Mesendoderm (in vitro differentiated cells): ENCODE results near the gene DIRAS2.
"Not testable (repeated sequence)": the region's sequence is repeated elsewhere in the genome, so short reads cannot be mapped to it uniquely, and the experiment has no call there.

Experiments used
- DNase-seq: peaks from one replicate; pipeline ENCODE4 v3.0.0; 2013
- H2AK5ac ChIP-seq: 2 replicates; pipeline ENCODE4 v1.6.1; 2013; ENCODE audit warnings: low read length, inconsistent platforms
- H2BK120ac ChIP-seq: 2 replicates; pipeline ENCODE4 v1.6.1; 2013; ENCODE audit warnings: low read depth, mild to moderate bottlenecking, low read length, moderate library complexity, mixed read lengths
- H2BK15ac ChIP-seq: replicated peaks from 2 replicates; pipeline ENCODE4 v1.6.1; 2013; ENCODE audit warnings: low read depth, mild to moderate bottlenecking, moderate library complexity
- H2BK5ac ChIP-seq: 2 replicates; pipeline ENCODE4 v1.6.1; 2013; ENCODE audit warnings: low read length, inconsistent platforms
- H3K18ac ChIP-seq: 2 replicates; pipeline ENCODE4 v1.6.1; 2013; ENCODE audit warnings: mild to moderate bottlenecking, low read length, mixed read lengths
- H3K23ac ChIP-seq: one replicate; pipeline ENCODE4 v1.6.1; 2013; ENCODE audit warnings: low read length
- H3K27ac ChIP-seq: 2 replicates; pipeline ENCODE4 v1.5.1; 2013; ENCODE audit warnings: low read depth, mild to moderate bottlenecking, inconsistent platforms, low read length, moderate library complexity
- H3K27me3 ChIP-seq: 2 replicates; pipeline ENCODE4 v1.6.1; 2013; ENCODE audit warnings: low read length, control low read depth, mild to moderate bottlenecking, inconsistent platforms; ENCODE audit not compliant: insufficient read depth, poor library complexity
- H3K36me3 ChIP-seq: 2 replicates; pipeline ENCODE4 v1.6.1; 2013; ENCODE audit warnings: low read length, inconsistent platforms; ENCODE audit not compliant: control insufficient read depth, insufficient read depth
- H3K4ac ChIP-seq: one replicate; pipeline ENCODE4 v1.6.1; 2013; ENCODE audit warnings: low read depth, mild to moderate bottlenecking, low read length, moderate library complexity
- H3K4me1 ChIP-seq: 2 replicates; pipeline ENCODE4 v1.6.1; 2013; ENCODE audit warnings: low read depth, low read length, inconsistent platforms; ENCODE audit not compliant: control insufficient read depth
- H3K4me2 ChIP-seq: 2 replicates; pipeline ENCODE4 v1.6.1; 2013; ENCODE audit warnings: low read length
- H3K4me3 ChIP-seq: 2 replicates; pipeline ENCODE4 v1.5.1; 2013; ENCODE audit warnings: mild to moderate bottlenecking, low read length
- H3K56ac ChIP-seq: one replicate; pipeline ENCODE4 v1.6.1; 2013; ENCODE audit warnings: low read length
- H3K79me1 ChIP-seq: 2 replicates; pipeline ENCODE4 v1.6.1; 2013; ENCODE audit warnings: low read length, inconsistent platforms
- H3K79me2 ChIP-seq: 2 replicates; pipeline ENCODE4 v1.6.1; 2013; ENCODE audit warnings: mild to moderate bottlenecking, low read length; ENCODE audit not compliant: control insufficient read depth, insufficient read depth
- H3K9ac ChIP-seq: 2 replicates; pipeline ENCODE4 v1.6.1; 2013; ENCODE audit warnings: low read length, inconsistent platforms
- H4K5ac ChIP-seq: one replicate; pipeline ENCODE4 v1.6.1; 2013; ENCODE audit warnings: low read length
- H4K8ac ChIP-seq: one replicate; pipeline ENCODE4 v1.6.1; 2013; ENCODE audit warnings: low read depth, mild to moderate bottlenecking, control low read depth, low read length, moderate library complexity
- WGBS: extraction: QIAGEN DNeasy Blood & Tissue Kit; methylation state at CpG from one replicate; pipeline ENCODE4 v1.1.7; 2013; ENCODE audit warnings: low lambda C conversion rate, missing lambda C conversion rate; ENCODE audit not compliant: insufficient coverage; ENCODE audit errors: extremely low coverage; 5-methylcytosine and 5-hydroxymethylcytosine counted together

Gene DIRAS2

DNA sequence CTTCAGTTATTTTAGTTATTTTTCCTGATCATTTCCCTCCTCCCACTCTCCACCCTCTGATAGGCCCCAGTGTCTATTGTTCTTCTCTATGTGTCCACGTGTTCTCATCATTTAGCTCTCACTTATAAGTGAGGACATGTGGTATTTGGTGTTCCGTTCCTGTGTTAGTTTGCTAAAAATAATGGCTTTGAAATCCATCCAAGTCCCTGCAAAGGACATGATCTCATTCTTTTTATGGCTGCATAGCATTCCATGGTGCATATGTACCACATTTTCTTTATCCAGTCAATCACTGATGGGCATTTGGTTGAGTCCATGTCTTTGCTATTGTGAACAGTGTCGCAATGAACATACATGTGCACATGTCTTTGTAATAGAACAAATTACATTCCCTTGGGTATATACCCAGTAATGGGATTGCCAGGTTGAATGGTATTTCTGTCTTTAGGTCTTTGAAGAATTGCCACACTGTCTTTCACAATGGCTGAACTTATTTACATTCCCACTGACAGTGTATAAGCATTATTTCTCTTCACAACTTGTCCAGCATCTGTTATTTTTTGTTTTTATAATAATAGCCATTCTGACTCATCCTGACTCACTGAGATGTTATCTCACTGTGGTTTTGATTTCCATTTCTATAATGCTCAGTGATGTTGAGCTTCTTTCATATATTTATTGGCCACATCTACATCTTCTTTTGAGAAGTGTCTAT lies 17.2 kb upstream of the DIRAS2 start:
- H3K4me3 ChIP-seq: no peak overlapping the region
- no peak overlapping the region for H2AK5ac ChIP-seq
- no peak overlapping the region for H2BK15ac ChIP-seq
- no peak overlapping the region for H3K23ac ChIP-seq
- no peaks in the 10 kb centered on the region for H3K27me3 ChIP-seq
- DNase-seq: no peak
- no peaks in the 10 kb centered on the region for H3K79me1 ChIP-seq
- no peak overlapping the region for H3K56ac ChIP-seq
- no peaks in the 10 kb centered on the region for H3K79me2 ChIP-seq
- H4K8ac ChIP-seq: no peak overlapping the region
- H3K4me1 ChIP-seq: no peaks in the 10 kb centered on the region
- no peak overlapping the region for H4K5ac ChIP-seq
- no peak overlapping the region for H3K27ac ChIP-seq
- H3K9ac ChIP-seq: no peak overlapping the region
- H3K18ac ChIP-seq: no peak overlapping the region
- H2BK5ac ChIP-seq: no peak overlapping the region
- H3K4ac ChIP-seq: no peak overlapping the region
- H3K36me3 ChIP-seq: no peaks in the 10 kb centered on the region
- H2BK120ac ChIP-seq: no peak overlapping the region
- no peak overlapping the region for H3K4me2 ChIP-seq
- no CpG with 5 or more reads among the region's 3 CpGs for WGBS

DNA sequence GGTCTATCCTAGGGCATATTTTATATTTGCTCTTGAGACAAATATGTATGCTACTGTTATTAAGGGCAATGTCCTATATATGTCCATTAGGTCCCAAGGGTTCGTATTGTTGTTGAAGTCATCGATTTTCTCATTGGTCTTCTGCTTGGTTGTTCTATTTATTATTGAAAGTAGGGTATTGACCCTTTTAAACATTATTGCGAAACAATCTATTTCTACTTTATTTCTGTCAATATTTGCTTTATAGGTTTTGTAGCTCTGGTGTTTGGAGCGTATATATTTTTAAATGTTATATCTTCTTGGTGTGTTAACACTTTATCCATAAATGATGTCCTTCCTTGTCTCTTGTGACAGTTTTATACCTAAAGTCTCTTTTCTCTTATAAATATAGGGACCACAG lies 16.2 kb upstream of the DIRAS2 start:
- Histone ChIP-seq H2AK5ac (no peak overlapping the region), H3K4ac (no peak overlapping the region), H2BK15ac (no peak overlapping the region), H3K36me3 (no peaks in the 10 kb centered on the region), H3K27me3 (no peaks in the 10 kb centered on the region), H3K79me2 (no peaks in the 10 kb centered on the region), H3K18ac (no peak overlapping the region), H3K27ac (no peak overlapping the region), H4K5ac (no peak overlapping the region), H4K8ac (no peak overlapping the region), H3K4me1 (no peaks in the 10 kb centered on the region), H3K9ac (no peak overlapping the region), H3K79me1 (no peaks in the 10 kb centered on the region), H3K23ac (no peak overlapping the region), H3K56ac (no peak overlapping the region), H2BK5ac (no peak overlapping the region), H3K4me2 (no peak overlapping the region), H2BK120ac (no peak overlapping the region), H3K4me3 (no peak overlapping the region)
- no CpG with 5 or more reads among the region's 4 CpGs for WGBS
- DNase-seq: no peak

DNA sequence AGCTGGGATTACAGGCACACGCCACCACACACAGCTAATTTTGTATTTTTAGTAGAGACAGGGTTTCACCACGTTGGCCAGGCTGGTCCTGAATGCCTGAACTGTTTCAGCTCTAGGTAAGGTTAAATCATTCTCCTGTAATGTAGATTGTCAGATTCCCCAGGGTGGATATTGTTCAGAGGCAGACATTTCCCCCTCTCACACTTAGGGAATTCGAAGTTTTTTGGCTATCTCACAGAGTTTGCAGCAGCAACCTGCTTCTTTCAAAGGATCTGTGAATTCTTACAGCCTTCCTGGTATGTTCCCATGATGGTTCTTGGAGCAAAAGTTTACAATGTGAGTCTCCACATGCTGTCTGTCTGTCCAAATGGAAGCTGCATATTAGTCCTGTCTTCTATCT lies 15.6 kb upstream of the DIRAS2 start:
- no peak overlapping the region for H4K5ac ChIP-seq
- H2BK120ac ChIP-seq: no peak overlapping the region
- H3K4me3 ChIP-seq: no peak overlapping the region
- H3K9ac ChIP-seq: no peak overlapping the region
- H4K8ac ChIP-seq: no peak overlapping the region
- no peaks in the 10 kb centered on the region for H3K4me1 ChIP-seq
- no peak overlapping the region for H3K23ac ChIP-seq
- H3K27me3 ChIP-seq: no peaks in the 10 kb centered on the region
- H3K18ac ChIP-seq: no peak overlapping the region
- no peak overlapping the region for H2BK15ac ChIP-seq
- no peak overlapping the region for H3K4me2 ChIP-seq
- H3K79me2 ChIP-seq: no peaks in the 10 kb centered on the region
- no peak overlapping the region for H3K4ac ChIP-seq
- no CpG with 5 or more reads among the region's 3 CpGs for WGBS
- no peak overlapping the region for H3K56ac ChIP-seq
- H2BK5ac ChIP-seq: no peak overlapping the region
- no peak overlapping the region for H3K27ac ChIP-seq
- no peak for DNase-seq
- no peaks in the 10 kb centered on the region for H3K79me1 ChIP-seq
- no peak overlapping the region for H2AK5ac ChIP-seq
- no peaks in the 10 kb centered on the region for H3K36me3 ChIP-seq

DNA sequence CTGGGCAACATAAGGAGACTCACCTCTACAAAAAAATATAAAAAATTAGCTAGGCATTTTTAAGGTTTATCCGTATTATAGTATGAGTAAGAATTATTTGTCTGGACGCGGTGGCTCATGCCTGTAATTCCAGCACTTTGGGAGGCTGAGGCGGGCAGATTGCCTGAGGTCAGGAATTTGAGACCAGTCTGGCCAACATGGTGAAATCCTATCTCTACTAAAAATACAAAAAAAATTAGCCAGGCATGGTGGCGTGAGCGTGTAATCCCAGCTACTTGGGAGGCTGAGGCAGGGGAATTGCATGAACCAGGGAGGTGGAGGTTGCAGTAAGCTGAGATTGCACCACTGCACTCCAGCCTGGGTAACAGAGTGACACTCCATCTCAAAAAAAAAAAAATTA lies 14.3 kb upstream of the DIRAS2 start:
- not testable (repeated sequence) for H3K36me3 ChIP-seq, H3K79me1 ChIP-seq, H3K56ac ChIP-seq, H2BK15ac ChIP-seq, H4K8ac ChIP-seq, H3K23ac ChIP-seq, H3K27ac ChIP-seq, H3K4me2 ChIP-seq, H3K27me3 ChIP-seq, H2BK120ac ChIP-seq, H2AK5ac ChIP-seq, H3K79me2 ChIP-seq, H3K18ac ChIP-seq, H3K4me3 ChIP-seq, H3K4me1 ChIP-seq, DNase-seq, H4K5ac ChIP-seq, H3K4ac ChIP-seq, H2BK5ac ChIP-seq, H3K9ac ChIP-seq
- no CpG with 5 or more reads among the region's 6 CpGs for WGBS

DNA sequence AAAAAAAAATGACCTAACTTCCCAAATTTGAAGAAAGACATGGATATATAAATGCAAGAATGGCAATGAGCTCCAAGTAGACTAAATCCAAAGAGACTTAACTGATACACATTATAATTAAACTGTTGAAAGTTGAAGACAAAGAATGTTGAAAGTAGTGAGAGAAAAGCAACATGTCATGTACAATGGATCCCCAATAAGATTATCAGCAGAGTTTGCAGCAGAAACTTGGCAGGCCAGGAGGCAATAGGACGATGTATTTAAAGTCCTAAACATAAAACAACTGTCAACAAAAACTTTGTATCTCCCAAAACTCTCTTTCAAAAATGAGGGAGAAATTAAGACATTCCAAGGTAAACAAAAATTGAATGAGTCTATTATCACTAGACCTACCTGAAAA lies 8.6 kb upstream of the DIRAS2 start:
- Histone ChIP-seq H3K79me1 (no peaks in the 10 kb centered on the region), H3K4ac (no peak overlapping the region), H3K23ac (no peak overlapping the region), H3K4me1 (no peaks in the 10 kb centered on the region), H4K8ac (no peak overlapping the region), H3K56ac (no peak overlapping the region), H3K18ac (no peak overlapping the region), H3K27me3 (no peaks in the 10 kb centered on the region), H3K9ac (no peak overlapping the region), H3K36me3 (no peaks in the 10 kb centered on the region), H2BK15ac (no peak overlapping the region), H3K27ac (no peak overlapping the region), H3K4me2 (no peak overlapping the region), H2BK5ac (no peak overlapping the region), H4K5ac (no peak overlapping the region), H2AK5ac (no peak overlapping the region), H3K79me2 (no peaks in the 10 kb centered on the region), H2BK120ac (no peak overlapping the region), H3K4me3 (no peak overlapping the region)
- WGBS: no CpG with 5 or more reads among the region's 1 CpG
- DNase-seq: no peak

DNA sequence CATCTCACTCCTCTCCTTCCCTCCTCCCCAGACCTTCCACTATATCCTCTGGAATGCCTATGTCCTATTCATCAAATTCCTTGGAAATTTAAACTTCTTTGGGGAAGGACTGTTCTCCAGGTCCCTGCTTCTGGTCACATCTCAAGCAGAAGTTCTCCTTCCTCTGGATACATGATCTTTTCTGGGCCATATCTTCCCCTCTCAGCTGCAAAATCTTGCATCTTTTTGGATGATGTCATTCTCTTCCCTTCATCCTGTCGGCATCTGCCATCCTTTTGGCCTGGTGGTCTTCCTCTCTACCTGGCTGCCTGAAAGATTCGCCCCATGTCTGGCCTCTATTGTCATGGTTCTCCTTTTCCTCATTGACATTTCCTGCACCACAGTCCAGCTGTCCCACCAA lies 5.2 kb upstream of the DIRAS2 start:
- Histone ChIP-seq H4K8ac (no peak overlapping the region), H3K79me2 (no peaks in the 10 kb centered on the region), H2AK5ac (no peak overlapping the region), H3K4me2 (no peak overlapping the region), H4K5ac (no peak overlapping the region), H3K4me3 (no peak overlapping the region), H3K4me1 (no peaks in the 10 kb centered on the region), H3K36me3 (no peaks in the 10 kb centered on the region), H3K56ac (no peak overlapping the region), H3K79me1 (no peaks in the 10 kb centered on the region), H2BK5ac (no peak overlapping the region), H2BK120ac (no peak overlapping the region), H3K23ac (no peak overlapping the region), H3K18ac (no peak overlapping the region), H3K4ac (no peak overlapping the region), H3K27ac (no peak overlapping the region), H3K27me3 (no peaks in the 10 kb centered on the region), H3K9ac (no peak overlapping the region), H2BK15ac (no peak overlapping the region)
- no peak for DNase-seq
- WGBS: no CpG with 5 or more reads among the region's 2 CpGs
